Prostate gland (tissue), 2 donors: Measurements from ENCODE around the gene FMN1. TPM values are rescaled to one million over a fixed set of nuclear protein-coding genes. Genes with fewer than 3 reads are reported as not detected.
A peak's percentile ranks its signal among the peaks of the same experiment; 100 is the strongest.

Experiments used
- DNase-seq: peaks from one replicate; pipeline ENCODE4 v3.0.0-alpha.2; 2019; ENCODE audit warnings: low spot score
- H3K27ac ChIP-seq, 2 donors: fragments of 200-600 bp; sonication (generic); 2 replicates each; pipeline ENCODE4 v1.5.1; 2017 to 2019
- H3K27me3 ChIP-seq: fragments of 200-600 bp; sonication (generic); replicated peaks from 2 replicates; pipeline ENCODE4 v1.5.1; 2019; ENCODE audit not compliant: insufficient read depth
- H3K36me3 ChIP-seq, 2 donors: fragments of 200-600 bp; sonication (generic); 1 replicate in 1 of 2; 2 replicates in 1 of 2; pipeline versions ENCODE4 v1.5.1 to v1.8.1; 2017 to 2019
- H3K4me1 ChIP-seq: fragments of 200-600 bp; sonication (generic); replicated peaks from 2 replicates; pipeline ENCODE4 v1.5.1; 2019
- H3K4me3 ChIP-seq, 2 donors: fragments of 200-600 bp; sonication (generic); 2 replicates each; pipeline ENCODE4 v1.5.1; 2017 to 2019
- H3K9me3 ChIP-seq: fragments of 200-600 bp; sonication (generic); 2 replicates; pipeline ENCODE4 v1.5.1; 2017
- POLR2A ChIP-seq: fragments of 450-650 bp; IDR thresholded peaks from one replicate; pipeline ENCODE4 v1.6.1; 2016; ENCODE audit warnings: antibody characterized with exemption, mild to moderate bottlenecking
- POLR2AphosphoS5 ChIP-seq: sonication (generic); formaldehyde crosslinking; IDR thresholded peaks from one replicate; pipeline ENCODE4 v1.6.1; 2017; ENCODE audit warnings: antibody characterized with exemption
- WGBS: methylation state at CpG from one replicate; pipeline ENCODE4 v1.1.5; 2018; 5-methylcytosine and 5-hydroxymethylcytosine counted together
- intact Hi-C: fragments of 100-400 bp; cut with DNase I; formaldehyde crosslinking; loops from one replicate; pipeline ENCODE4 v1.14.2; 2022
- total RNA-seq, 2 donors: library from RNA; depleted of rRNA; stranded (reverse); fragments of >200 nt; gene quantifications; one replicate each; pipeline ENCODE4 v1.1.0, GENCODE V29; 2016
- TF ChIP-seq, protein P1 (sequence below), 4 experiments: fragments of 200-600 bp in 2 of 4; fragments of 450-650 bp in 2 of 4; sonication (generic) in 2 of 4; IDR thresholded peaks; 1 replicate in 3 of 4; 2 replicates in 1 of 4; pipeline ENCODE4 v1.5.1; 2016 to 2019; ENCODE audit warnings: antibody characterized with exemption in 4 of 4, mild to moderate bottlenecking in 2 of 4, moderate library complexity in 2 of 4

The FMN1 gene
- total RNA-seq, 2 donors from 2014 or later = 7.1 to 32.5 TPM

DNA sequence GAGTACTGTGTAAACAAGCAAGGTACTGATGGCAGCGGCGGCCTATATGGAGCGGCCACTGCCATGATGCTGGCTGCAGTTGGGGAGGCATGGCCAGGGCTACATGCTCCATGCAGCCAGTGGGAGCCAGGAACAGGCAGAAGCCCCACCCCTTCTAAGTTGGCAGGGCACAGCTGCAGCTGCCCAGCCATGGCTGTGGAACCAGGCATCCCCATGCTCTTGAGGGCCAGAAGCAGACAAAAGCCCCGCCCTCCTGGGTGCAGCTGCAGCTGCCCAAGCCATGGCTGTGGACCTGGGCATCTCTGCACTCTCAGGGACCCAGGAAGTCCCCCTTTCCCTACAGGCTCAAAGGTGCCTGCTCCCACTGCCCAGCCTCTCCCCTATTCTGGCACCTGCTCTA is 150.9 kb downstream of the FMN1 start:
- Histone ChIP-seq H3K27me3 (no peaks in the 10 kb centered on the region), H3K36me3 (no peaks in the 10 kb centered on the region), H3K27ac (no peak overlapping the region), H3K4me1 (no peaks in the 10 kb centered on the region), H3K9me3 (no peaks in the 10 kb centered on the region), H3K4me3 (no peak overlapping the region)
- intact Hi-C loops = no loop called here
- 97% methylated on average over 4 of the region's 4 CpGs for WGBS
- TF ChIP-seq POLR2AphosphoS5 = no peak
- no peak for TF ChIP-seq POLR2A
- TF ChIP-seq, protein P1, sequence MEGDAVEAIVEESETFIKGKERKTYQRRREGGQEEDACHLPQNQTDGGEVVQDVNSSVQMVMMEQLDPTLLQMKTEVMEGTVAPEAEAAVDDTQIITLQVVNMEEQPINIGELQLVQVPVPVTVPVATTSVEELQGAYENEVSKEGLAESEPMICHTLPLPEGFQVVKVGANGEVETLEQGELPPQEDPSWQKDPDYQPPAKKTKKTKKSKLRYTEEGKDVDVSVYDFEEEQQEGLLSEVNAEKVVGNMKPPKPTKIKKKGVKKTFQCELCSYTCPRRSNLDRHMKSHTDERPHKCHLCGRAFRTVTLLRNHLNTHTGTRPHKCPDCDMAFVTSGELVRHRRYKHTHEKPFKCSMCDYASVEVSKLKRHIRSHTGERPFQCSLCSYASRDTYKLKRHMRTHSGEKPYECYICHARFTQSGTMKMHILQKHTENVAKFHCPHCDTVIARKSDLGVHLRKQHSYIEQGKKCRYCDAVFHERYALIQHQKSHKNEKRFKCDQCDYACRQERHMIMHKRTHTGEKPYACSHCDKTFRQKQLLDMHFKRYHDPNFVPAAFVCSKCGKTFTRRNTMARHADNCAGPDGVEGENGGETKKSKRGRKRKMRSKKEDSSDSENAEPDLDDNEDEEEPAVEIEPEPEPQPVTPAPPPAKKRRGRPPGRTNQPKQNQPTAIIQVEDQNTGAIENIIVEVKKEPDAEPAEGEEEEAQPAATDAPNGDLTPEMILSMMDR (IDR thresholded peaks at IDR 0.05) = no peak
- DNase-seq = no peak

GRCh38 chr15:33040496-33040895 is 154.0 kb downstream of the FMN1 start:
- H3K27ac ChIP-seq = no peak overlapping the region
- no peak for DNase-seq
- TF ChIP-seq POLR2A (no peak), POLR2AphosphoS5 (no peak)
- TF ChIP-seq, protein P1 (IDR thresholded peaks at IDR 0.05) = no peak
- H3K36me3 ChIP-seq = no peaks in the 10 kb centered on the region
- H3K4me1 ChIP-seq = no peaks in the 10 kb centered on the region
- no peaks in the 10 kb centered on the region for H3K27me3 ChIP-seq
- intact Hi-C loops = no loop called here
- 86% methylated on average over 1 of the region's 1 CpG for WGBS
- H3K9me3 ChIP-seq = no peaks in the 10 kb centered on the region
- no peak overlapping the region for H3K4me3 ChIP-seq

- DNase-seq = no peak
- Histone ChIP-seq H3K4me3 (no peak overlapping the region), H3K27me3 (no peaks in the 10 kb centered on the region), H3K27ac (no peak overlapping the region), H3K4me1 (no peaks in the 10 kb centered on the region), H3K36me3 (no peaks in the 10 kb centered on the region), H3K9me3 (no peaks in the 10 kb centered on the region)
- TF ChIP-seq POLR2AphosphoS5 (no peak), POLR2A (no peak)
- TF ChIP-seq, protein P1 (IDR thresholded peaks at IDR 0.05) = no peak
- intact Hi-C loops = no loop called here
These were observed 159.9 kb downstream of the FMN1 start for GRCh38 chr15:33034588-33034987.

GRCh38 chr15:33032053-33032452 is 162.5 kb downstream of the FMN1 start:
- Histone ChIP-seq H3K4me1 (no peaks in the 10 kb centered on the region), H3K4me3 (no peak overlapping the region), H3K9me3 (no peaks in the 10 kb centered on the region), H3K36me3 (no peaks in the 10 kb centered on the region), H3K27me3 (no peaks in the 10 kb centered on the region), H3K27ac (no peak overlapping the region)
- intact Hi-C loops = no loop called here
- WGBS = 58% methylated on average over 4 of the region's 4 CpGs
- DNase-seq = no peak
- TF ChIP-seq, protein P1 (IDR thresholded peaks at IDR 0.05) = no peak
- no peak for TF ChIP-seq POLR2AphosphoS5
- no peak for TF ChIP-seq POLR2A

DNA sequence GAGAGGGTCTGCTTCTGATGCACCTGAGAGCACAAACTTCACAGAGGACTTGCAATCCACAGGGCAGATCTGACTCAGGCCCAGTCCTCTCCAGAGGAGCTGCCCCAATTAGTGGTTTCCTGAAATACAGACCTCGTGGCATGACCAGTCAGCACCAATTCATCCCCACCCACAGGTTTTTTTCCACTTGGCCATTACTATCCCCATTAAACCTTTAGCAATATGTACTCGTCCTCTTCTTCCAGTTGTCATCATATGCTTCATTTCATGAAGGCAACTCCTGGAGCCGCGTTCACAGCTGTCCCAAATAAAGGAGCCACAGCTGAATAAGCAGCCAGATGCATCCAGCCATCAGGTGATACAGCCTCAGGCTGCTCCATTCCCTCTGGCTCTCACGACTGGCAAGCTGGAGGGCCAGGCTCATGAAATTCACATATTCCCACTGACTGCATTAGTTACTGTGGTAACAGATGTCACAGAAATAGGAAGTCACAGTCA is 163.1 kb downstream of the FMN1 start:
- peaks cover 6% of the 10 kb centered on the region for H3K4me1 ChIP-seq
- H3K4me3 ChIP-seq = no peak overlapping the region
- 67% methylated on average over 5 of the region's 5 CpGs for WGBS
- peak overlapping the region in 1 of 2 donors; percentile 21 for H3K27ac ChIP-seq
- no peak for DNase-seq
- H3K27me3 ChIP-seq = no peaks in the 10 kb centered on the region
- no peaks in the 10 kb centered on the region for H3K36me3 ChIP-seq
- no peak for TF ChIP-seq POLR2A
- TF ChIP-seq, protein P1 (IDR thresholded peaks at IDR 0.05) = no peak
- intact Hi-C loops = no loop called here
- H3K9me3 ChIP-seq = no peaks in the 10 kb centered on the region
